Inflammatory macrophage (primary cell): Measurements from ENCODE around the gene KAT14.
"Not testable (repeated sequence)": the region's sequence is repeated elsewhere in the genome, so short reads cannot be mapped to it uniquely, and the experiment has no call there.

Experiments
- DNase-seq, 2 donors: peaks; one replicate each; pipeline ENCODE4 v3.0.0-alpha.2; 2020 to 2022
- total RNA-seq, 18 experiments: gene quantifications; one replicate each; lab custom pipeline; 2026; ENCODE audit warnings: mixed read lengths in 6 of 18, inconsistent platforms in 2 of 18; lab: John Stamatoyannopoulos, UW

KAT14 gene, protein sequence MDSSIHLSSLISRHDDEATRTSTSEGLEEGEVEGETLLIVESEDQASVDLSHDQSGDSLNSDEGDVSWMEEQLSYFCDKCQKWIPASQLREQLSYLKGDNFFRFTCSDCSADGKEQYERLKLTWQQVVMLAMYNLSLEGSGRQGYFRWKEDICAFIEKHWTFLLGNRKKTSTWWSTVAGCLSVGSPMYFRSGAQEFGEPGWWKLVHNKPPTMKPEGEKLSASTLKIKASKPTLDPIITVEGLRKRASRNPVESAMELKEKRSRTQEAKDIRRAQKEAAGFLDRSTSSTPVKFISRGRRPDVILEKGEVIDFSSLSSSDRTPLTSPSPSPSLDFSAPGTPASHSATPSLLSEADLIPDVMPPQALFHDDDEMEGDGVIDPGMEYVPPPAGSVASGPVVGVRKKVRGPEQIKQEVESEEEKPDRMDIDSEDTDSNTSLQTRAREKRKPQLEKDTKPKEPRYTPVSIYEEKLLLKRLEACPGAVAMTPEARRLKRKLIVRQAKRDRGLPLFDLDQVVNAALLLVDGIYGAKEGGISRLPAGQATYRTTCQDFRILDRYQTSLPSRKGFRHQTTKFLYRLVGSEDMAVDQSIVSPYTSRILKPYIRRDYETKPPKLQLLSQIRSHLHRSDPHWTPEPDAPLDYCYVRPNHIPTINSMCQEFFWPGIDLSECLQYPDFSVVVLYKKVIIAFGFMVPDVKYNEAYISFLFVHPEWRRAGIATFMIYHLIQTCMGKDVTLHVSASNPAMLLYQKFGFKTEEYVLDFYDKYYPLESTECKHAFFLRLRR
- total RNA-seq = 0.58 to 20.5 (median 12.6) reads per million in 18 experiments

DNA sequence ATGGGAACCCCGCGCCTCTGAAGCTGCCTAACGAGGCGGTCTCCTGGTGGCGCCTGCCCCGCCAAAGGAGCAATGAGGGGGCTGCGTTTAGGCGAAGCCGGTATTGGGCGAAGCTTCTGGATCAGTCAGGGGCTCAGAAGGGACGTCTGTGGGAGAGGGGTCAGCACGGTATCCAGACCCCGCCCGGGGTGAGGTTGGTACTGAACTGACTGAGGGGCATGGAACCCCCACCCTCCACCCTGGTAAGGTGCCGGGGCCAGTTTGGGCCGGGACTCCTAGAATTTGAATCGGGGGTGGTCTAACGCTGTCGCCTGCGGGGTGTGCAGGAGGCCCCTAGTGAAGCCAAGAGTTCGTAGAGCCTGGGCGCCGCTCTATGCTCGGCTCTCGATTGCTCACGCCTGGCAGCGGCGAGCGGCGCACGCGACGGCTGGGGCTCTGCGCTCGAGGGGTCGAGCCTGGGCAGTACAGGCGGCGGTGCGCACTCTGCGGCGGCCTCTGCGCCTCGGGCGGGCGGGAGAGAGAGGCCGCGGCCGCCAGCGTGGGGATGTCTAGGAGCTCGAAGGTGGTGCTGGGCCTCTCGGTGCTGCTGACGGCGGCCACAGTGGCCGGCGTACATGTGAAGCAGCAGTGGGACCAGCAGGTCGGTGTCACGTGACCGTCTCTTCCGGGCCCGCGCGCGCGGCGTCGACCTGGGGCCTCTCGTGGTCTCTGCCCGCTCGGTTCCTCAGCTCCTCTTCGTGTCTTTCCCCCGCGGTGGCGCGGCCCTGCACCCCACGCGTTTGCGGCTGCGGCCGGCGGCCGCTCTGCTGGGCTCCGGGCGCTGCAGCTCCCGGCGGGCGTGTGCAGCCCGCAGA lies at the start of gene KAT14, which contains the start of gene PET117:
KAT14 (plus strand) TSS at position 452 of the 854 bp plus-strand sequence. CDS start 4,798 bp downstream, outside the sequence.
PET117 (plus strand) TSS at position 452 of the 854 bp plus-strand sequence; CDS start at position 545, 93 bp downstream.
- peak; percentile 91 to 92 for DNase-seq

DNA sequence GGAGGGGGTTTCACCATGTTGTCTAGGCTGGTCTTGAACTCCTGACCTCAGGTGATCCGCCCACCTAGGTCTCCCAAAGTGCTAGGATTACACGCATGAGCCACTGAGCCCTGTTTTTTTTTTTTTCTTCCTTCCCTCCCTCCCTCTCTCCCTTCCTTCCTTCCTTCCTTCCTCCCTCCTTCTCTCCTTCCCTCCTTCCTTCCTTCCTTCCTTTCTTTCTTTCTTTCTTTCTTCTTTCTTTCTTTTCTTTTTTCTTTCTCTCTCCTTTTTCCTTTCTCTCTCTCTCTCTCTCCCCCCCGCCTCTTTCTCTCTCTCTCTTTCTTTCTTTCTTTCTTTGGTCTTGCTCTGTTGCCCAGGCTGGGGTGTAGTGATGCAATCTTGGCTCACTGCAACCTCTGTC lies 49.4 kb upstream of the KAT14 start:
- not testable (repeated sequence) for DNase-seq

DNA sequence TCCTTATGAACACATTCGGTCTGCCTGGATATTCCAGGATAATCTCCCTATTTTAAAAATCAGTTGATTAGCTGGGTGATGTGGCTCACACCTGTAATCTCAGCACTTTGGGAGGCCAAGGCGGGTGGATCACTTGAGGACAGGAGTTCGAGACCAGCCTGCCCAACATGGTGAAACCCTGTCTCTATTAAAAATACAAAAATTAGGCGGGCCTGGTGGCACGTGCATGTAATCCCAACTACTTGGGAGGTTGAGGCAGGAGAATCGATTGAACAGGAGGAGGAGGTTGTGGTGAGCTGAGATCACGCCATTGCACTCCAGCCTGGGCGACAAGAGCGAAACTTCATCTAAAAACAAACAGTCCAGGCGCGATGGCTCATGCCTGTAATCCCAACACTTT lies 48.8 kb upstream of the KAT14 start:
- DNase-seq = not testable (repeated sequence)

DNA sequence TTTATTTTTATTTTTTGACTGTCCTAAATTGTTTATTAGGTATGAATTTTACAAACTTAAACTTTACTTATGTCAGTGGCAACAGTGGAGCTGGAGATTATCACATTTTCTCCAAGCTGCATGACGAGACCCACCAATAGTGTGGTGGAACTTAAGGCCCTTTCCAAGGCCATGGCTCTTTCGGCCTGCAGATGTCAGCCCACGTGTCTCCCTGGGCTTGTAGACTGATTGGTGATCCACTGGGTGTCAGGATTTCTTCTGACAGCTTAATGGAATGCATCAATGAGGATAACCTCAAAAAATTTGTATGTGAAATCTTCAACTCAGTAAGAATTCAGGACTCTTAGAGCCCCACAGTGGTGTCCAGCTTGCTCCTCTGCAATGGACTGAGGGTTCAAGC lies 47.6 kb upstream of the KAT14 start:
- DNase-seq = no peak

DNA sequence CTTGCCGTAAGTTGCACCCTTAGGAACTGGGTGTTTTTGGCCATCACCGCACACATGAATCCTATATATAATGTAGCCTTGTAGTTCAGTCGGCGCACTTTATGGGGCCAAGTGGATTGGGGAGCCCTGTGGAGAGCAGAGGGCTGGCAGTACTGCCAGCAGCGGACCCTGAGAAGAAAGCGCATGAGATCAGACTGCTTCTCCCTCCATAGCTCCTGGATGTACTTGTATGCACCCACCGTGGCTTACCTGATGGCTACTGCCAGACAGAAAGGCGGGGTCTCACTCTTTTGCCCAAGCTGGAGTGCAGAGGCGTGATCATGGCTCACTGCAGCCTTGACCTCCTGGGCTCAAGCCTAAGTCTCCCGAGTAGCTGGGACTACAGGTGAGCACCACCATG lies 47.2 kb upstream of the KAT14 start:
- DNase-seq = no peak

DNA sequence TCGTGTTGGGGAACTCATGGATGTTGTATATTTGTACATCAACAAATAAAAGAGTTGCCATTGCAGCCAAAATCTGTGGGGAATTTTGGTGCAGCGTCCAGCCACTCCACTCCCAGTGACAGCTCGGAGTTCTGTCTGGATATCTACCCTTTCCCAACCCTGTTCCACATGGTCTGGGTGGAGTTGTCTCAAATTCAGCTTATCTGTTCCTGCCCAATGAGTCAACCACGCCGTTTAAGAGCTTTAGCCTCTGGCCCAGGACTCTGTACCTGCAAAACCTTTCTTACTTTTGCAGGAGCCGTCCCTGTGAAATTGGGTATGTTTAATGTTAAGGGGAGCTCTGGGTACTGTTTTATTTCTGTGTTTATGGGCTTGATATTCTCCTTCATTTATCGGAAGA lies 46.0 kb upstream of the KAT14 start:
- no peak for DNase-seq

DNA sequence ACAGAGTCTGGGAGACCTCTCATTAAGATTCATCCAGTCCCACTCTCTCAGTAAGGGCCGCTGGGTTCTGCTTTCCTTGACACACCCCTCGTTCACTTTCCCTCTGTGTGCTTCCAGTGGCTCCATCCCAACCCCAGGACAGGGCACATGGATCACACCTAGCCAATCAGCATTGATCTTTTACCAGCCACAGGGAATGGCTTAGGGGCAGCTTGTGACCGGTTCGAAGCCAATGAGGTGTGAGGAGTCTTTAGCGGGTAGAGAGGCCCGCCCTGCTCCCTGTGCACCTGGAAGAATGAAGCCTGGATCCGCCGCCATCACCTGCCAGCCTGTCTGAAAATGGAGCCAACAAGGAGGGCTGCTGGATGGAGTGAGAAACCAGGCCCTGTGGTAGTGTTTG lies 44.8 kb upstream of the KAT14 start:
- DNase-seq = no peak

DNA sequence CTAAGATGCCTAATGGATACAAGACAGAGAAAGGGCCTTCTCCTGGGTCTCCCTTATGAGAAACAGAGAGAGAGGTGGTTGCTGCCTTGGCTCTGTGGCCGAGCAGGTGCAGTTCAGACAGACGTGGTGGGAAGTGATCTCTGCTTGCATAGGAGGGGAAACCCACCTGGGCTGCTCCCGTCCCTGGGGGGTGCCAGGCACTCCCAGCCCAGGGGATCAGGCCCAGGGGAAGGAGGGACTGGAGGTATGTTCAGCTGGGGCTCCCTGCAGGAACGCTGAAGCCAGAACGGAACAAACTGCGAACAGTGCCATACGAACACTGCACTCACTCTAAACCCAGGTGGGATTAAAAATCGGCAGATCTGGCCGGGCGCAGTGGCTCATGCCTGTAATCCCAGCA lies 44.3 kb upstream of the KAT14 start:
- no peak for DNase-seq

DNA sequence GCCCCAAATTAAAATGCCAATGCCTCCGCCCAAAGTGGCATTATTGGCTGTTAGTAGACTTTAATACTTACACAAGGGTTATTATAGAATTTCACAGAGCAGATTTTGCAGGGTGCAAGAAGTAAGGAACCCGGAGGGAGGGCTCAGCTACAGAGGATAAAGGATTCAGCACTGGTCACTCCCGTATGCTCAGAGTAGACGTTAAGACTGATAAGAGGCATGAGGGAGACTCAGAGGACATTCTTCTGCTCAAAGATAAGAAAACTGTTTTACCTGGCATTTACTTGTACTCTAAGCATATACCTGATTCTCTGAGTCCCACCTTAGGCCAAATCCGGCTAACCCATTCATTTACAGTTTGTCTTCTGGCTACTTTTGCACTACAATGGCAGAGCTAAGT lies 43.5 kb upstream of the KAT14 start:
- no peak for DNase-seq

DNA sequence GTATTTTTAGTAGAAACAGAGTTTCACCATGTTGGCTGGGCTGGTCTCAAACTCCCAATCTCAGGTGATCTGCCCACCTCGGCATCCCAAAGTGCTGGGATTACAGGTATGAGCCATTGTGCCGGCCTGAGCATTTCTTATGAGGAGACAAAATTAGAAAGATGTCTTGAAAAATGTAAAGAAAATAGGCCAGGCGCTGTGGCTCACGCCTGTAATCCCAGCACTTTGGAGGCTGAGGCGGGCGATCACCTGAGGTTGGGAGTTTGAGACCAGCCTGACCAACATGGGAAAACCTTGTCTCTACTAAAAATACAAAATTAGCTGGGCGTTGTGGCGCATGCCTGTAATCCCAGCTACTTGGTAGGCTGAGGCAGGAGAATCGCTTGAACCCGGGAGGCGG lies 37.1 kb upstream of the KAT14 start:
- DNase-seq = not testable (repeated sequence)

DNA sequence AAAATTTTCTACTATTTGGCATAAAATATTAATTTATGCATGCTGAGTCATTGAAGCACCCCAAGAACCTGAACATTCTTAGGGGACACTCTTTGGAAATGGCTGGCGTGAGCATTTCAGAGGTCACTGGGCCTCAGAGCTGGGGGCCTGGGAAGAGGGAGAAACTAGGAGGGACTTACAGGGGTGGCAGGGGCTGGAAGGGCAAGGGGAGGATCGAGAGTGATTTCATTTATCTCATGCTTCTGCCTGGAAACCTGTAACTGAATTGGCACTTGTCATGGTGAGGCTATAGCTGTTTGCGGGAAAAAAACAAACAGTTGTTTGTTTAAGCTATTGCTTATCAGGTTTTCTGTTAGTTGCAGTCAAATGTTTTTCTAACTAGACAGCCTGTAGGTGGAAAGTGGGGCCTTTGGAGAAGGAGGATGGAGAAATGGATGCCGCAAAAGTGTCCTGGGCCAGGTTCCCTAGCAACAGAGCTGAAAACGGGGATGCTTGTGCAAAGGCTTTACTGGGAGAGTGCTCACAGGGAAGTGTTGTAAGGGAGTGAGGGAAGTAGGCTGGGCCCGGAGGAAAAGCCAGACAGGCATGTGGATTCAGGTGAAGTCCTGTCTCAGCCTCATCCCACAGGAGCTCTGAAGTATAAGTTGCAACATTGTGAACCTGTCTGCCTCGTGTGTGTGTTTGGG lies 36.4 kb upstream of the KAT14 start:
- no peak for DNase-seq

DNA sequence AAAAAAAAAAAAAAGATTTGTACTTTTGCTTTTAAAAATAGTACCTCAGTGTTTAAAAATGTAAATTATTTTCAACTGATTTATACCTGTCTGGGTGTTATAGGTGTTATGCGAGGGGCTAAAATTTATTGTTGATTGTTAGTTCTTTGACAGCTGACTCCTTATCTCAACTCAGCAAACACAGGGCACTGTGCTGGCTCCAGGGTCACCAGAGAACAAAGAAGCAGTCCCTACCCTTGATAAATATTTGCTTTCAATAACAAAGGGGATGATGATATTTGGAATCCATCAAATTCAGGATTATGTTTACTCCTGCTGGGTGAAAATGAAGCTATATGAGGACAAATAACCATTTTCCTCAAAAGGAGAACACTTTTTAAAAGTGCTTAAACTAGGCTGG lies 34.2 kb upstream of the KAT14 start:
- no peak for DNase-seq

DNA sequence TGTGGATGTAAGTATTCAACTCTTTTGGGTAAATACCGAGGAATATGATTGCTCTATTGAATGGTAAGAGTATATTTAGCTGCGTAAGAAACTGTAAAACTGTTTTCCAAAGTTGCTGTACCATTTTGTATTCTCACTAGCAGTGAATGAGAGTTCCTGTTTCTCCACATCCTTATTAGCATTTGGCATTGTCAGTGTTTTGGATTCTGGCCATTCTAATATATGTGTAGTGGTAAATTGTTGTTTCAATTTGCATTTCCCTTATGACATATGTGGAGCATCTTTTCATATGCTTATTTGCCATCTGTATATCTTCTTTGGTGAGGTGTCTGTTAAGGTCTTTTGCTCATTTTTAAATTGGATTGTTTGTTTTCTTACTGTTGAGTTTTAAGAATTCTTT lies 29.3 kb upstream of the KAT14 start:
- DNase-seq = no peak

DNA sequence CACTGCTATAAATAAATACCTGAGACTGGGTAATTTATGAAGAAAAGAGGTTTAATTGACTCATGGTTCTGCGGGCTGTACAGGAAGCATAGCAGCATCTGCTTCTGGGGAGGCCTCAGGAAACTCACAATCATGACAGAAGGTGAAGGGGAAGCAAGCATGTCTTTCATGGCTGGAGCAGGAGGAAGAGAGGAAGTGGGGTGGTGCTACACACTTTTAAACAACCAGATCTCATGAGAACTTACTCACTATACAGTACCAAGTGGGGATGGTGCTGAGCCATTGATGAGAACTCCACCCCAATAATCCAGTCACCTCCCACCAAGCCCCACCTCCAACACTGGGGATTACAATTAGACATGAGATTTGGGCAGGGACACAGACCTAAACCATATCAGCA lies 9.1 kb upstream of the KAT14 start:
- not testable (repeated sequence) for DNase-seq

DNA sequence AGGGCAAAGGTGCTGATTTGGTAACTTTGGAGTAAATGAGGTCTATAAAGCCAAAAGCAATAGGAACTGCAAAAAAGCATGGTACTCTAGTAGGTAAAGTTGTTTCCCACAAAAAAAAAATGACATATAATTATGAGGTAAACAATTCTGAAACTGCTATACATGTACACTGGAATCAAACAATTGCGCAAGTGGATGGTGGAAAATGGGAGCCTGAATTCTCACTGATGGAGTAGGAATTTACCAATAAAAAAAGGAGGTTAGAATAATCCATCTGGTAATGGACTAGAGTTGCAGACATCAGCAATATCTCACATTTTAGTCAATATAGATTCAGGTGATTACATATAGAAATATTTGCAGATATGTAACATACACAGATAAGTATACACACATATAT lies 5.0 kb upstream of the KAT14 start:
- no peak for DNase-seq

DNA sequence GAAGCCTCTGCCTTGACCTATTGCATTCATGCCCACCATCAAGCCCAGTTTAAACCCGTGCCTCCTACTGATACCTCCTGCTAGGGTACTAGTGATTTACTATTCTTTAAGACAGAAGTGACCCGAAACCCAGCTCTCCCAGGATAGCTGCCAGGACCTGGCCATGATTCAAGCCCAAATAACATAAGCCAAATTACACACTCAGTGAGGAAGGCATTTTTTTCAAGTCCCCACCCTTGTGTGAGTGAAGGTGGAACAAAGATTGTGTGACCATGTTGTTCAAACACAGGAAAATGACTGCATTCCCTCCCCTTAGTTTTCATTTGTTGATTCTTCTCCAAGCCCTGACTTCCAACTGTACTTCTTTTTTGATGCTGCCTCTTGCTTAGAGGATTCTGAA lies 3.7 kb upstream of the KAT14 start:
- DNase-seq = no peak

DNA sequence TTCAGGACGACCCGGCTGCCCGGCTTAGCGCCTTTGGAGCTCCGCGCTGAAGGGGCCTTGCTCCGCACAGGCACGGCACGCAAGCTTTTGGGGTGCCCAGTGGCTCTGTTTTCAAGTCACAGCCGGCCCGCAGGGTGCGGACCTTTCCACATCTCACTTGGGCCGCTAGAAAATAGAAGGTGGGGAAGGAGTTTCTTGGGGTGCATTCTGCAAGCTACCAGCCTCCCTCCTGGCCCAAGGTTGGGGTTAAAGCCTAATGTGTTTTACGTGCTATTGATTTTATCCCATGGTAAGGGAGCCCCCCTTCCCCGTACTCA lies 561 bp downstream of the KAT14 start:
- DNase-seq = no peak

DNA sequence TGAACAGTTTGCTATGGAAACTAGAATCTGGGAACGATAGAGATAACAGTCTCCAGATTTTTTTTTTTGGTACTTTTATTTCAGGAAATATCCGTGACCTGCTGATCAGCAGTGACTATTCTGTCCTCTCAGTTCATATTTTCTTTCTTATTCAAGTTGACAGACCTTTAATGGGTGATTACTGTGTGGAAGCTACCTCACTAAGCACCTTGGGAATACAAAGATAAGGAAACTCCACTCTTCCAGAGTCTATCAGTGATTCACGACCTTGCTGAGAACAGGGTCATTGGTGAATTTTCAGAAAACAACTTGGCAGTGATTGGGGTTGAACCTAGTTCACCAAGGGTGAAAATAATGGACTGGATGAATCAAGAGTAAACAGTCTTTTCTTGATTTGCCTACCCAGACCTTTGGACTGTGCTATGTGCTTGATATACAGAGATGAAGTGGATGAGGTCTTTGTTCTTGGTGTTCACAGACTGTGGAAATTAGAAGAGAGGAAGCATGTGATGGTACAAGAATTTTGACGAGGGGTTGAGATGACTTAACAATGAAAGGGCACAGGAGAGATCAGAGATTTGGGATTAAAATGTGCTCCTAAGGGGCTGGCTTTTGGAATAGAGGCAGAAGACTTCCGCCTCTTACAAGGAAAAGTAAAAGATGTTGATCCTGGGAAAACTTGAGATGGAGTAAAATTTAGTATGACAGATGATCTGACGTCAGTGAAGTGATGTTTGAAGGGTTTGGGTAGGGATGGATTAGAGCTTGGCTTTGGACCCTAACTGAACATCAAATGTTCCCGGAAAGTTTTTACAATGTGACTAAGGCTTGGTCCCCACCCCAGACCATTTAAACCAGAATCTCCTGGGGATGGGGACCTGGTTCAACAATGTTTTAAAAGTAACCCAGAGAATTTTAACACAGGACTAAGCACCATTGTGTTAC lies 1.2 kb downstream of the KAT14 start:
- DNase-seq = no peak

DNA sequence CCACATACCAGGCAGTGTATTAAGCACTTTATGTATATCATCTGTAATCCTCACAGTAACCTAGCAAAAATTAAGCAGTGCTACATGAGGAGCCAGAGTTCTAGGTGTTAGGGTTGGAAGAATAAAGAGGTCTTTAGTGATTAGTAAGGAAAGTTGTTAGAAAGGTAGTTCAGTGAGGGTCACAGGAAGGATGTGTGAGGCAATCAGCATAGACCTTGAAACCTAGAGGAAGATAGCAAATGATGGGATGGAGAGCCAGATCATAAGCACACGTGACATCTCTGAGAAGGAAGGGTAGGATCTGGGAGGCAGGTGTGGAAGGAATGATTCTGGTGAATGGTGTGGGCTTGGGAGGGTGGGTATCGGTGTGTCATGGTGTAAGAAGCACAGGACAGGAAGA lies 2.2 kb downstream of the KAT14 start:
- DNase-seq = no peak

DNA sequence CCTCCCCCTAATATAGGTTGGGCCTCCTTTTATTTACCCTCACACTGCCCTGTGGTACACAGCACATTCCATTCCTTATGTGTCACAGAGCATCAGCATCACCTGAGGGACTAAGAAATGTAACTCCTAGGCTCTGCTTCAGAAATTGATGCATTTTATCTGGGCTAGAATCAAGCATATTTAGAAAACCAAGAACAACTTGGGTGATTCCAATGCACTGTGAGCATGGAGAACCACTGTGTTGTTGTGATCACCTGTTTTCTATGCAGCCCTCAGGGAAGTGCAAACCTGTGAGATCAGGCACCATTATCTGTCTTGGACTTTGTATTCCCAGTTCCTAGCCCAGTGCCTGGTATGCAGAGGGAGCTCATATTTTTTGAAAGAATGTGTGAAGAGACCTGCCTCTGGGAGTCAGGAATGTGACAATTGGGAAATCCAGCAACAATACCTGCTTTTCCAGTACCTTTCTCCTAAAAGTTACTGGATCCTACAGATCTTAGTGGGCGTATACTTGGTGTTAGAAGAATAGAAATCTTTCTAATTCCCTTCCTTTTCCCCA lies 7.0 kb downstream of the KAT14 start:
- no peak for DNase-seq

DNA sequence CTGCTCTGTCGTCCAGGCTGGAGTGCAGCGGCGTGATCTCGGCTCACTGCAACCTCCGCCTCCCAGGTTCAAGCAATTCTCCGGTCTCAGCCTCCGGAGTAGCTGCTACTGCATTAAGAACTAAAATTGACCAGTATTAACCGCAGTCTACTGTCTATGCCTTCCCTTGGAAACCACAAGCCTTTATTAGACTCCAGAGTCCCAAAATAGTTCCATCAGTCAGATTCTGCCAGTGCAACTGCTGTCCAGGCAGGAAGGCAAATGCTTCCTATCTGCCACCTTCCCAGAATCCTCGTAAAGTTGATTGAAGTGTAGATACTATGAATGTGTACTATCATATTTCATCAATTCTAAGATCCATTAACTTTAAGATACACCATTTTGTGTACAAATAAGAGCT lies 16.7 kb downstream of the KAT14 start:
- no peak for DNase-seq
